Iris pigment epithelial cell (primary cell): ENCODE results near the gene GLI1.
"Not testable (repeated sequence)": the region's sequence is repeated elsewhere in the genome, so short reads cannot be mapped to it uniquely, and the experiment has no call there.

Experiments used
- DNase-seq: peaks from one replicate; pipeline ENCODE4 v3.0.0-alpha.2; 2011; ENCODE audit warnings: low read depth

Gene GLI1

DNA sequence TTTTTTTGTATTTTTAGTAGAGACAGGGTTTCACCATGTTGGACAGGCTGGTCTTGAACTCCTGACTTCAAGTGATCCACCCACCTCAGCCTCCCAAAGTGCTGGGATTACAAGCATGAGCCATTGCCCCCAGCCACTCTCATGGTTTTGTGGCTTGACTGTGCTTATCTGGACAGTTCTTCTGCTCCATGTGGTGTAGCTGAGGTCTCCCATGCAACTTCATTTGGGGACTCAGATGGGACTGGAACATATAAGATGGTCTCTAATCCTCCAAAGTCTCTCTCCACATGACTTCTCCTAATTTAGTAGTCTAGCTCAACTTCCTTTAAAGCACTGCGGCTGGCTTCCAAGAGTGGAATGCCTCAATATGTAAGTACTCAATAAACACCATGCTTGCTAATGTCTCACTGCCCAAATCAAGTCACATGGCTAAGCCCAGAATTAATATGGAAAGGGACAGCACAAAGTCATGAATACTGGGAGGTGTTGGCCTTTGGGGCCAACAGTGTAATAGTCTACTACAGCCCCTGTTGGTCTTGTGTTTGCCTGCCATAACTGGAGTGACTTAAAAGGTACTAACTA lies 17.6 kb upstream of the GLI1 start:
- no peak for DNase-seq

DNA sequence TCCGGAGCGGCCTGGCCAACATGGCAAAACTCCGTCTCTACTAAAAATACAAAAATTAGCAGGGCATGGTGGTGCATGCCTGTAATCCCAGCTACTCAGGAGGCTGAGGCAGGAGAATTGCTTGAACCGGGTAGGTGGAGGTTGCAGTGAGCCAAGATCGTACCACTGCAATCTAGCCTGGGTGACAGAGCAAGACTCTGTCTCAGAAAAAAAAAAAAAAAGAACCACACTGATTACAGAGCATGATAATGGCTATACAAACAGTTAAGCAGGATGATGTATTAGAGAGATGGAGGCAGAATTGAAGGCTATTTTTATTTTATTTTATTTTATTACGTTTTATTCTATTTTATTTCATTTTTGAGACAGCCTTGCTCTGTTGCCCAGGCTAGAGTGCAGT lies 15.2 kb upstream of the GLI1 start:
- not testable (repeated sequence) for DNase-seq

DNA sequence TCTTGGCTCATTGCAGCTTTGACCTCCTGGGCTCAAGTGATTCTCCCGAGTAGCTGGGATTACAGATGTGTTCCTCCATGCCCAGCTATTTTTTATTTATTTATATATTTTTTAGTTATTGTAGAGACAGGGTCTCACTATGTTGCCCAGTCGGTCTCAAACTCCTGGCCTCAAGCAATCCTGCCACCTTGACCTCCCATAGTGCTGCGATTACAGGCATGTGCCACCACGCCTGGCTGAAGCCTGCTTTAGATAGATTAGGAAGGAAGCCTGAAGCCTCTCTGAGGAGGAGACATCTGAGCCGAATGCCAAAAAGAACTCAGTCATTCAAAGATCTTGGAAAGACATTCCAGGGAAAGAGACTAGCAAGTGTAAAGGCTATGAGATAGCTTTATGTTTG lies 14.8 kb upstream of the GLI1 start:
- DNase-seq: no peak

DNA sequence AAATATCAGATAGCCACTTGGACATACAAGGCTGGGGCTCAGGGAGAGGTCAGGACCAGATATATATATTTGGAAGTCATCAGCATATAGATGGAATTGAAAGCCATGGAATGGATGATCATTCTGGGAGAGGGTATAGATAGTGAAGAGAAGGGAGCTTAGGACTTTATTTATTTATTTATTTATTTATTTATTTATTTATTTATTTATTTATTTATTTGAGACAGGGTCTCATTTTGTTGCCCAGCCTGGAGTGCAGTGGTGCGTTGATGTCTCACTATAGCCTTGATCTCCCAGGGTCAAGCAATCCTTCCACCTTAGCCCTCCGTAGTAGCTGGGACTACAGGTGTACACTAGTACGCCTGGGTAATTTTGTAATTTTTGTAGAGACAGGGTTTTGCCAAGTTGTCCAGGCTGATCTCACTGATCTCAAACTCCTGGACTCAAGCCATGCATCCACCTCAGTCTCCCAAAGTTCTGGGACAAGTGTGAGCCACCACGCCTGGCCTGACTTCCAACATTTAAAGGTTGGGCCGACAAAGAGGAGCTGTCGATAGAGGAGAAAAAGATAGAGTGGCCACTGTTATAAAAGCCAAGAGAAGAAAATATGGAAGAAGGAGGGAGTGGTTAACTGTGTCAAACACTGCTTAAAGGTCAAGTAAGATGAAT lies 13.2 kb upstream of the GLI1 start:
- DNase-seq: no peak

DNA sequence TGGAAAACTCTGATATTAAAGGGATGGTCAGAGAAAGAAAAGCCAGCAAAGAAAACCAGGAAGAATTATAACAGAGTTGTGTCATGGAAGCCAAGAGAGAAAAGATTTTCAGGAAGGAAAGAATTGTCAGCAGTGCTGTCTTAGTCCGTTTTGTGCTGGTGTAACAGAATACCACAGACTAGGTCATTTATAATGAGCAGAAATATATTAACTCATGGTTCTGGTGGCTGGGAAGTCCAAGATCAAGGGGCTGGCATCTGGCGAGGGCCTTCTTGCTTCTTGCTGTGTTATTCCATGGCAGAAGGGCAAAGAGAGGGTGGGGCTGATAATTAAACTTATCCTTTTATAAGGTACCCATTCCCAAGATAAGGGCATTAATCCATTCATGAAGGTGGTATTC lies 10.9 kb upstream of the GLI1 start:
- no peak for DNase-seq

DNA sequence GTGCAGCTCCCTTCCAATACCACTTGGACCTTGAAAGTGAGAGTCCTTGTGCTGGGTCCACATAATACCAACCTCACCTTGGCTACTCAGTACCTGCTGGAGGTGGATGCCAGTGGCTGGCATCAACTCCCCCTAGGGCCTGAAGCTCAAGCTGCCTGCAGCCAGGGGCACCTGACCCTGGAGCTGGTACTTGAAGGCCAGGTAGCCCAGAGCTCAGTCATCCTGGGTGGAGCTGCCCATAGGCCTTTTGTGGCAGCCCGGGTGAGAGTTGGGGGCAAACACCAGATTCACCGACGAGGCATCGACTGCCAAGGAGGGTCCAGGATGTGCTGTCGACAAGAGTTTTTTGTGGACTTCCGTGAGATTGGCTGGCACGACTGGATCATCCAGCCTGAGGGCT lies 10.2 kb upstream of the GLI1 start:
- DNase-seq: no peak

DNA sequence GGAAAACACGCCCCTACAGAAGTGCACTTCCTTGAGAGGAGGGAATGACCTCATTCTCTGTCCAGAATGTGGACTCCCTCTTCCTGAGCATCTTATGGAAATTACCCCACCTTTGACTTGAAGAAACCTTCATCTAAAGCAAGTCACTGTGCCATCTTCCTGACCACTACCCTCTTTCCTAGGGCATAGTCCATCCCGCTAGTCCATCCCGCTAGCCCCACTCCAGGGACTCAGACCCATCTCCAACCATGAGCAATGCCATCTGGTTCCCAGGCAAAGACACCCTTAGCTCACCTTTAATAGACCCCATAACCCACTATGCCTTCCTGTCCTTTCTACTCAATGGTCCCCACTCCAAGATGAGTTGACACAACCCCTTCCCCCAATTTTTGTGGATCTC lies 9.5 kb upstream of the GLI1 start:
- no peak for DNase-seq

DNA sequence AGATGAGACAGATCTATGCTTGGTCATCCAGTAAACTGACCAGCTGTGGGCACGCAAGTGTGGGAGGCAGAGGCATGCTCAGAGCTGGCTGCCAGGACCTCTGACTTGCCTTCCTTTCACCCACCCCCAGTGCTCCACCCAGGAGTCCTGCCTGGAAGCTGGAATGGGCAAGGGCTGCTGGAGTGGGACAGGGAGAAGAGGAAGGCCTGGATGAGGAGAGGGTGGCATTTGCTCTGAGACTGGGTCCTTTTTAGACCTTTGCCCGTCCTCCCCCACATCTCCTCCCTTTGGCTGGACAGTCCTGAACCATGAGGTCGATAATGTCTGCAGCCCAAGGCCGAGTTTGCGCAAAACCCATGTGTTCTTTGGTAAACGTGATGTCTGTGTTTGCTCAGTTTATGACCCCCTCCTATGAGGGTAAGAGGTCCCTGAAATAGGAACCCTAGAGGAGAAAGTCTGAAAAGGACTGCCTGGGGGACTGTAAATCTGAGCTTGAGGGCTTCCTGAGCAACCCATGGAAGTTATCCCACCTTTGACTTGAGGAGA lies 8.3 kb upstream of the GLI1 start:
- no peak for DNase-seq

DNA sequence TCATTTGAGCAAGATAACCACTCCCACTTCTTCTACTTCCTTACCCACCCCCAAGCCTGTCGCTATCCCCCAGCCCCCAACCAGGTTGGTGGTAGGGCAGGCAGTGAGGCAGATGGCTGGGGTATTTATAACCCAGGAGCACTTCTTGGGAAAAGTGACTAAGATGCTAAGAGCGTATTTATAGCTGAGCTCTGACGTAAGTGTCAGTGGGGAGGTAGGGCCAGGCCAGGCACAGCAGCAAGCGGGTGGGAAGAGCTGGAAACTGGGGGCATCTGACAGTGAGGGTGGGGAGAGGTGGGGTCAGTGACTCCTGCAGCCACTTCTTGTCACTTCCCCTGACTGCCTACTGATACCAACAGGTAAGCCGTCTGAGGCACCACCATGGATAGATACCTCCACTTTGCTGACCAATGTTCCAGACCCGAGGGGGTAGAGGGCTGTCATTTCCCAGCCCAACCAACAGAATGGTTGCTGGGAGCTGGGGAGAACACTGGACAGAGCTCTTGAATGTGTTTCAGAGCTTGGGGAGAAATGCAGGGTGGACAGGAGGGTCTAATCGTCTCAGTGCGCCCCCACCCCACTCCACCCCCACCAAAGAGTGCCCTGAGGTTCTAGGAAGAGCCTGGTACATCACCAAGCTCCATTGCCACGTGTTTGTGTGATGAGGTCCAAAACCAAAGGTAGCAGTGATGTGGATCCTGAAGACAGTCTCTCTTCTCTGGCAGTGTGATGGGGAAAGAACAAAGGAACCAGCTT lies 7.2 kb upstream of the GLI1 start:
- DNase-seq: peak; percentile 89

DNA sequence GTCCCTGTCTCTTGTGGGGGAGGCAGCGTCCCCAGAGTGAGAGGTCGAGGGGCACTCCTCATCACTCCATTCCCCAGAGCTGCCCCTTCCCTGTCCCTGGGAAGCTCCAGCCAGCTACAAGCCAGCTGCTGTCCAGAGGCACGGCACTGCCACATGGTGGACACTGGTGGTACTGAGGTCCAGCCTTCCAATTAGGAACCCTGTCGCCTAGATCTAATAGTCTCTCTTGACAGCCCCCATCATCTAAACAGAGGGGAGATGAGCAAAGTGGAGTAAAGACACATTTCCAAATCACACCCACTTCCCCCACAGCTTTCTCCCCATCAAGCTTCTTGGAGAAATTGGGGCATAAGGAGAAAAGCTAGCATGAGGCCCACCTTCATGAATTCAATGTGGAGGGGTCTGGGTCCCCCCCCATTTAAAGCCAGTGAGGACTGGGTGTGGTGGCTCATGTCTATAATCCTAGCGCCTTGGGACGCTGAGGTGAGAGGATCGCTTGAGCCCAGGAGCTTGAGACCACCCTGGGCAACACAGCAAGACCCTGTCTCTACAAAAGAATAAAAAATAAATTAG lies 6.6 kb upstream of the GLI1 start:
- peak; percentile 68 for DNase-seq

DNA sequence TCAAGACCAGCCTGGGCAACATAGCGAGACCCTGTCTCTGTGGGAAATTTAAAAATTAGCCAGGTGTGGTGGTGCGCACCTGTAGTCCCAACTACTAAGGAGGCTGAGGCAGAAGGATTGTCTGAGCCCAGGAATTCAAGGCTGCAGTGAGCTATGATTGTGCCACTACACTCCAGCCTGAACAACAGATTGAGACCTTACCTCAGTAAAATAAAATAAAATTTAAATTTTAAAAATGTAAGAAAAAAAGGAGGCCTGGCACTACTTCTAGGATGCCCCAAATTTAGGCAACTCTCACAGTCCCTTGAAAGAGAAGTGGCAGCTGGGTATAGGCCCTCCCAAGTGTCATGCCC lies 5.4 kb upstream of the GLI1 start:
- no peak for DNase-seq

DNA sequence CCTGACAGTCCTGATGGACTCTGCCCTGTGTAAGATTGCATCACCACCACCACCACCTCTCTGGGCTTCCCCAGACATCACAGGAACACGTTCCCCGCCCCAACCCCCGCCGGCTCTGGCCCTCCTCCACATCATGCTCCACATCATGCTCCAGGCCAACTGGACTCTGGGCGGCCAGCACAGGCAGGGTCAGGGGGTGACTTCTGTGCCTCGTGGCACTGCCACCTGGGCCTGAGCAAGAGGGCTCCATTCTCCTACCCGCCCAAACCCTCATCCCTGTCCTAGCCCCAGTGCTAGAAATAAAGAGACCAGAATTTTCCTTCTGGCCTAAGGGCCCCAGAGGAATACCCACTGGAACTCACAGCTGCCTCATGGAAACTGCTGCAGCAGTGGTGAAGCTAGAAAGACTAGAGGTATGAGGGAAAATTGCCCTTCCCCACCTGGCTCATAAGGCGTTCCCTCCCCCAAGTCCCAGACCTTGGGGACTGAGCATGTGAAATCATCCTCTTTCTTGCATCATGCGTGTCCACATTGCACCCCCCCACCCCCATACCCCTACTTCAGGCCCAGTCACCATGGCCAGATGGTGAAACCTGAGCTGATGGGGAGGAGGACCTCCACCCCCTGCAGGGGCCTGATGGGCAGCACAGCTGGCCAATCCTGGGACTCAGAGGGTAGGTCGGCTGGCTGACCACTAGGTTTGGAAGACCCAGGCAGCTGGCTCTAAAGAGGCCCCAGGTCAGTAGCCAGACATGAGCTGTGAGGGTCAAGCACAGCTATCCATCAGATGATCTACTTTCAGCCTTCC lies 4.8 kb upstream of the GLI1 start, which contains the start of gene INHBE:
TSS of gene INHBE (plus strand) at position 742 of the 808 bp plus-strand sequence. CDS start 230 bp downstream, outside the sequence.
- DNase-seq: peak; percentile 85

DNA sequence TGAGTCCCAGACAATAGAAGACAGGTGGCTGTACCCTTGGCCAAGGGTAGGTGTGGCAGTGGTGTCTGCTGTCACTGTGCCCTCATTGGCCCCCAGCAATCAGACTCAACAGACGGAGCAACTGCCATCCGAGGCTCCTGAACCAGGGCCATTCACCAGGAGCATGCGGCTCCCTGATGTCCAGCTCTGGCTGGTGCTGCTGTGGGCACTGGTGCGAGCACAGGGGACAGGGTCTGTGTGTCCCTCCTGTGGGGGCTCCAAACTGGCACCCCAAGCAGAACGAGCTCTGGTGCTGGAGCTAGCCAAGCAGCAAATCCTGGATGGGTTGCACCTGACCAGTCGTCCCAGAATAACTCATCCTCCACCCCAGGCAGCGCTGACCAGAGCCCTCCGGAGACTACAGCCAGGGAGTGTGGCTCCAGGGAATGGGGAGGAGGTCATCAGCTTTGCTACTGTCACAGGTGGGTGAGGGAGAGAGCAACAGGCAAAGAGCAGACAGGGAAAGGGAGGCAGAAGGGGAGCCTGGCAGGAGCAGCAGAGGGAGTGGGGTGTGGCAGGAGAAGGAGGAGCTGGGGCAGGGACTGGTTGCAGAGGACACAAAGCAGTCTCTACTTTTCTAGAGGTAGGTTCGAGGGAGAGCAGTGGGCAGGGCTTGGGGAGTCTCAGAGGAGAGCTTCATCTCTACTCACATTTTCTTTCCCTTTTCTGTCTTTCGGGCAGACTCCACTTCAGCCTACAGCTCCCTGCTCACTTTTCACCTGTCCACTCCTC lies 4.0 kb upstream of the GLI1 start:
- DNase-seq: no peak

DNA sequence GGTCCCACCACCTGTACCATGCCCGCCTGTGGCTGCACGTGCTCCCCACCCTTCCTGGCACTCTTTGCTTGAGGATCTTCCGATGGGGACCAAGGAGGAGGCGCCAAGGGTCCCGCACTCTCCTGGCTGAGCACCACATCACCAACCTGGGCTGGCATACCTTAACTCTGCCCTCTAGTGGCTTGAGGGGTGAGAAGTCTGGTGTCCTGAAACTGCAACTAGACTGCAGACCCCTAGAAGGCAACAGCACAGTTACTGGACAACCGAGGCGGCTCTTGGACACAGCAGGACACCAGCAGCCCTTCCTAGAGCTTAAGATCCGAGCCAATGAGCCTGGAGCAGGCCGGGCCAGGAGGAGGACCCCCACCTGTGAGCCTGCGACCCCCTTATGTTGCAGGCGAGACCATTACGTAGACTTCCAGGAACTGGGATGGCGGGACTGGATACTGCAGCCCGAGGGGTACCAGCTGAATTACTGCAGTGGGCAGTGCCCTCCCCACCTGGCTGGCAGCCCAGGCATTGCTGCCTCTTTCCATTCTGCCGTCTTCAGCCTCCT lies 3.4 kb upstream of the GLI1 start:
- peak; percentile 28 for DNase-seq

DNA sequence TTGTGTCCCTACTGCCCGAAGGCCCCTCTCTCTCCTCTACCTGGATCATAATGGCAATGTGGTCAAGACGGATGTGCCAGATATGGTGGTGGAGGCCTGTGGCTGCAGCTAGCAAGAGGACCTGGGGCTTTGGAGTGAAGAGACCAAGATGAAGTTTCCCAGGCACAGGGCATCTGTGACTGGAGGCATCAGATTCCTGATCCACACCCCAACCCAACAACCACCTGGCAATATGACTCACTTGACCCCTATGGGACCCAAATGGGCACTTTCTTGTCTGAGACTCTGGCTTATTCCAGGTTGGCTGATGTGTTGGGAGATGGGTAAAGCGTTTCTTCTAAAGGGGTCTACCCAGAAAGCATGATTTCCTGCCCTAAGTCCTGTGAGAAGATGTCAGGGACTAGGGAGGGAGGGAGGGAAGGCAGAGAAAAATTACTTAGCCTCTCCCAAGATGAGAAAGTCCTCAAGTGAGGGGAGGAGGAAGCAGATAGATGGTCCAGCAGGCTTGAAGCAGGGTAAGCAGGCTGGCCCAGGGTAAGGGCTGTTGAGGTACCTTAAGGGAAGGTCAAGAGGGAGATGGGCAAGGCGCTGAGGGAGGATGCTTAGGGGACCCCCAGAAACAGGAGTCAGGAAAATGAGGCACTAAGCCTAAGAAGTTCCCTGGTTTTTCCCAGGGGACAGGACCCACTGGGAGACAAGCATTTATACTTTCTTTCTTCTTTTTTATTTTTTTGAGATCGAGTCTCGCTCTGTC lies 2.7 kb upstream of the GLI1 start:
- no peak for DNase-seq

DNA sequence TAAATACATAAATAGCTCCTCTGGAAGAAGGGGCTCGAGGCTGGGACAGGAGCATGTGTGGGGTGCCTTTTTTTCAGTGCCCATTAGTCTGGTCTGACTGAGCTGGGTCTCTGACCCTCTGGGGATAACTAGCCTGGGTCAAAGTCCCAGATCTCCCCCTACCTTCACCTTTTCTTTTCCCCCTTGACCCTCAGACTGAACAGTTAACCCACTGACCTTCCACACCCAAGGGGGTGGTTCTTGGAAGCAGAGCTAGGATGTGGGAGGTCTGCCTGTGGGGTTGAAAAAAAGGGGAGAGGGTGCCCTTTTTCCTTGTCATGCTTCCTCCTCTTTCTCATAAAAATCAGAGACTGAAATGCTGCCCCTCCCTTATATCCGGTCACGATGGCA lies 925 bp upstream of the GLI1 start:
- DNase-seq: no peak

DNA sequence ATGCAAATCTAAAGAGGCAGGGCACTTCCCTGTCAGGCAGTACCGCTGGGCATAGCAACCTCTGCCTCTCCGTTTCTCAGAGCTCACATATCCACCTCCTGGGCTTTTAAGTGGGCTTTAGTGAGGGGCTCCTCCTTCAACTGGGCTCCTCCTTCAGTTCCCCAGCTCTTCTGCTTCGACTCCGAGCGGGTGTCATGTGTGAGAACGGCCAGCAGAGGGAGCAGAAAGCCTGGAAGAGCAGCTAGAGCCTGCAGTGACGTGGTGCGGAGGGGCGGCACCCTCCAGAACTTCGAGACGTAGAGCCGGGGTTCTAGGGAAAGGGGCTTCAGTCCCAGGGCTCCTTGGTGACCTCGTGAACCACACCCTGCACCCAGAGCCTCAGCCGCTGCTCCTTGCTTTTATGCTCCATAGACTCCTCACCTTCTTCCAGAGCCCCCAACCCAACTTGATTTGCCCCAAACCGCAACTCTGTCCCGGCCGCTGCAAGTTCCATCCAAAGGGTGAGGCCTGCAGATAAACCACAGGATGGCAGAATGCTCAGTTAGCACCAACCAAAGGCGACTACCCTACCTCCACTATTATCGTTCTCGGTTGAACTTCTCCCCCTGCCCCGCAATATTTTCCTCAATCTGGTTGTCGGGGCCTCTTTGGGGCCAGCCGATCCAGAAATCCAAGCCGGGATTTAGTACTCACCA lies 383 bp upstream of the GLI1 start:
- peak; percentile 96 for DNase-seq

DNA sequence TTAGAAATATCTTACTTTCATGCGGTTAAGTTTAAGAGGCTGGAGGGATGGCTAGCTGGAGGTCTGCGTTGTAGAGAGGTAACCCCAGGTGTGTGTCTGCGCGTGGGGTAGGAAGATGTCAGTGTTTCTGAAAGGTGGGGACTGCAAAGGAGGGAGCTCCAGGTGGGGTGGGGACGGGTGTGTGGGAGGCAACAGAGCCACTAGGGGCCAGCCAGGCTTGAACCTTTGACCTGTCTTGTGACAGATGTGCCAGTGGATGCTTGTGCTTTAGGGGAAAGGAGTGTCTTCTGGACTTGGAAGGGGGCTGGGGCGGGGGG lies 841 bp downstream of the GLI1 start:
- no peak for DNase-seq

DNA sequence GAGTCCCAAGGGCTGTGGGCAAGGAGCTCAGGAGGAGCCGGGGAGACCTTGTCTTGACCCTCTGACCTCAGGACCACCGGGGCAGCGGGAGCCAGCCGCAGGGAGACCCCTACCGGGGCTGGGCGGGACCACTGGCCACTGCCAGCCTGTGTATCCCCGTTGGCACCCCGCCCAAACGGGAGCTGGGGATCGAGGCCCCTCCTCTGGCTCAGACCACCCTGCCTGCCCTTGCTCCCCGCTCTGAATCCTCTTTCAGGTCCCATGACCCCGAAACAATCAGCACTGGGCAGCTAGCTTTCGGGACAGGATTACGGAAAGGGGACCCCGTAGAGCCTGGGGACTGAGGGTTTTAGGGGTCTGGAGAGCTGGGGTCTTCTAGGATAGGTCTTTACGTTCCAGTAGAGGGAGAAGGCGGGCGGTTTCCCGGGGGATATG lies 1.3 kb downstream of the GLI1 start:
- no peak for DNase-seq
